ENCODE measurements around the gene TGM2. TPM values are rescaled to one million over a fixed set of nuclear protein-coding genes. Genes with fewer than 3 reads are reported as not detected.

TGM2 gene
- 408 and 561 TPM in 2 replicates for total RNA-seq

DNA sequence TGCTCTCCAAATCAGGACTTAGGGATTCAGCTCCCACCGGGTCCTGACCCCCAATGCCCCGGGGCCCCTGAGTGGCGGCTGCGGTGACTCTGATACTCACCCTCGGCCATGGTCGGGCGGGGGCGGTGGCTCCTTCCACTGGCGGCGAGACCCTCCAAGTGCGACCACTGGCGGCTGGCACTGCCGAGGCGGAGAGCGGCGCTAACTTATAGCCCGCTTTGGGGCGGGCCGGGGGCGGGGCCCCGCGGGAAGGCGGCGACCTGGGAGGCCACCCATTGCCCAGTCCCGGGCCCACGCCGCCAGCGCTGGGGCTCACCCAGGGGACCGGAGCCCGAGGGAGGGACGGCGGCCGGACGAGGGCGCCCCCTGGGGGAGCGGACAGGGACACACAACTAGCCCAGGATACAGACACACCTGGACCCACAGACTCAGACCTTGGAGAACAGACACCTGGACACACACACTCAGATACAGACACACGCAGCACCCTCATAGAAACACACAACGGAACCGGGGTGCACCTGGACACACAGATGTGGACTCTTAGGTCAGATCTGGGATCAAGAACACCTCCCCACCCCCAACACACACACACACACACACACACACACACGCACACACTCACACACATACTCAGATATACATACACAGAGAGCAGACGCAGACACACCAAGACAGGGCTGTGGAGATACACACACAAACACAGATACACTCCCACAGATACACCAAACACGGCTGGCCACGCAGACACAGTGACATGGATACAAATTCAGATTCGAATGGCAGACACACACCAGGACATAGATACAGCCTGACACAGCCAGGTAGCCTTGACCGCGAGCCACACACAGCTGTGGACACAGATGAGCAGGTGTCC lies at the start of gene TGM2:
Gene TGM2 (minus strand): TSS at position 182 of the 877 bp plus-strand sequence. CDS start 72 bp downstream, at position 110.
- peak in 1 of 2 donors; percentile 92 for DNase-seq (ENCODE audit: low read depth in 2 of 2)

DNA sequence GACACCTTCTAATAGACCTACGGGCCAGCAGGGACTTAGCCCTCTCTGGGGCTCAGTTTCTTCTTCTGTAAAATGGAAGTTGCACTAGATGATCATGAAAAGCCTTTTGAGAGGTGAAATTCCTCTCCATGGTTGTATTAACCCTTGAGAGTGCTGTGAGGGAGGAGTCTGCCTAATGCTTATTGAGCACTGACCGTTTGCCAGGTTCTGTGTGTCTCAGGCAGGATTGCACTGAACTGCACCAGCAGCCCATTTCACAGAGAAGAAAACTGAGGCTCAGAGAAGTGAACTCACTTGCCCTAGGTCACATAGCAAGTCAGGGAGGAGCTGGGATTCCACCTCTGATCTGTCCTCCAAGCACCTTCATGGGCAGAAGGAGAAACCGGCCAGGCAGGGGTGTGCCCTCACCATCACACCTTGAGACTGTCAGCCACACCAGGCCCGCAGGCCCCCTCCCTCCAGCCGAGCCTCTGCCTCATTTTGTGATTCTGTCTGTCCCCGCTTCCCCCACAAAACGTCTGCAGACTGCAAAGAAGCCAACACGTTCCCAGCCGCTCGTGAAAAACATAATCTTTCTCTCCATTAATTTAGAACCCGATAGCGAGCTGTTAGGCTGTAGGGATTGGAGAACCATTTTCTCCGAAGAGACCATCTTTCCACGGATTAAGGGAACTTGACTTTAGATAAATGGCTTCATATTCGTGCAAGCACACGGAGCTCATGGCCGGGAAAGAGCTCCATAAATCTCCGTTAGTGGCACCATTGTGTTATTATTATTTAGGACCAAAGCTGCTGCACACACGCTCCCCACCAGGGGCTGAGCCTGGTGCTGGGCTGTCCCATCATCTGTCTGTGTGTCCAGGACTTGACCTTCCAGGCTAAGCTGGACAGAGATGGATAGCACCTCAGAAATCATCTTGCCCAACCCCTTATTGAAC lies 49.5 kb upstream of the TGM2 start:
- DNase-seq (ENCODE audit: low read depth in 2 of 2): no peak

DNA sequence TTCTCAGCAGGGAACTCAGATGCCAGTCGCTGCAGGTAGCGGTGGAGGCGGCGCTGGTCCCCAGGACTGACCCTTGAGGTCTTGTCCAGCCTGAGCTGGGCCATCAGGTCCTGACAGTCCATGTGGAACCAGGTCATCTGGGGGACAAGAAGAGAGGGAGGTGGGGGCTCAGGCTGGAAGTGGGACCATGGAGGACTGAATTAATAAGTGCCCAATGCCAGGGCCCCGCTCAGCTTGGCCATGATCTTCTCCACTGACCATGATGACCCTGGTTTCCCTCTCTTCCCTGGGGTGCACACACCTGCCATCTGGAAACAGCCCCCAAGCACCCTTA lies 48.5 kb upstream of the TGM2 start:
- no peak for DNase-seq (ENCODE audit: low read depth in 2 of 2)

DNA sequence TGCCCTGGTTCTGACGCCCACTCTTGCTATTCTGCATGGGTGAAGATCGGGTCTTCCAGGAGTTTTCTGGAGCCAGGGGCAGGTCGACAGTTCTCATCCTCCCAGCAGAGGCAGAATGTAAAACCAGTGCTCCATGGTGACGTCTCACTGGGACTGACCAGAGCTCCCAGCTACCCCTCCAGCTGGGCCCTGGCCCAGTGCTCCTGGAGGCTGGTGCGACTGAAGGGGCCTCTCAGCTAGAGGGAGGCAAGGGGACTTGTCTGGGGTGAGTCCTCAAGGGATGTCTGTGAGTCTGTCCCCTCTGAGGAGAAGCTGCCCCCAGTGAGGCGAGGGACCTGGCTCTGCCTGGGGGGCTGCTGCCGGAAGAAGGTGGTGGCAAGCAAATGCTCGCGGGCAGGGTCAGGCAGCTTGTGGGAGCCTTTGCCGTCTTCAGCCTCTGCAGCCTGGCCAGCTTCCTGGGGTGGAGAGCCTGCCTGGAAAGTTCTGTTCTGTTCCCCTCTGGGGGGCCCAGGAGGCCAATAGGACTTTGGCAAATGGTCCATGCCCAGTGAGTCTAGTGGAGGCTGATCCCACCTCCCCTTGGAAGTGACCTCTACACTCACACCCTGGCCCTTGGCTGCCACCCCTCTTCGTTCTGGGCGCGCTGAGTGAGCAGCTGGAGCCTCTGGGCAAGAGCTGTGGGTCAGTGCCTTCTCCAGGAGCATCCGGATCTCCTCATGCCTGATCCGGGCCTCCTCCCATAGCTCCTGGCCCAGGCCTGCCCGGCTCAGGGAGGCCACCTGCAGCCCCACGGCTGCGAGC lies 47.9 kb upstream of the TGM2 start:
- DNase-seq (ENCODE audit: low read depth in 2 of 2): no peak

DNA sequence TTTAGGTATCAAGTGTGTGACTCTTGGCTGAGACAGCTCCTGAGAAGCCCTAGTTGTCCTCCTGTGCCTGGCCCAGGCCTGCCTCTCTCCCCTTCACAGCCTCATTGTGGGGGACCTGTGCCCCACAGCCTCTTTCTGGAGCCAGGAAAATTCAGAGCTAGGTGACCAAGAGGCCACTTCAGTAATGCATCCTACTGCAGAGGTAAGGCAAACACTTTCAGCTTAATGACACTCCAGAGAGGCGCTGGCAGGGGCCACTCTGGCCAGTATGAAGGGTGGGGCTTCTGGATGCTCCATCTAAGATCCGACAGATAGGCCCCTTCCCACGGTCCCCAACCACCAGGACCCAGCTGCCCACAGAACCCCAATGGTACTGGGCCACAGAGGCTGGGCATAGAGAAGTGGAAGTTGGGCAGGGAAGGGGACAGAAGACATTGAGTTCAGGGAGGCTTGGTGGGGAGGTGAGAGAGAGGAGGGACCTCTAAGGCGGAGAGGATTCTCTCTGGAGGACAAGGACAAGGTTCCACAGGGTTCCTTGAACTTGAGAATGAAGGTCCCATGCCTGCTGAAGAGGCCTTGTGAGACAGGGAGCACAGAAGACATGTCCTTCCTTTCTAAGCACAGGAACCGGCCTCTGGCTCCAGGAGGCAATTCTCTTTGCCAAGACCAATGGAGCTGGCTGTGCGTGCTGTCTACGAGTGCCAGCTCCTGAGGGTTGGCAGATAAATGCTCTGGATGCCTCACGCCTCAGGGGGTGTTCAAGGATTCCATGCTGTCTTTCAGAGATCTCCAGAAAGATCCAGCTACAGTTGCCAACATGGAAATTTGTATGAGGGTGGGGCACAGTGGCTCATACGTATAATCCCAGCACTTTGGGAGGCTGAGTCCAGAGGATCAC lies 46.4 kb upstream of the TGM2 start:
- DNase-seq (ENCODE audit: low read depth in 2 of 2): no peak

DNA sequence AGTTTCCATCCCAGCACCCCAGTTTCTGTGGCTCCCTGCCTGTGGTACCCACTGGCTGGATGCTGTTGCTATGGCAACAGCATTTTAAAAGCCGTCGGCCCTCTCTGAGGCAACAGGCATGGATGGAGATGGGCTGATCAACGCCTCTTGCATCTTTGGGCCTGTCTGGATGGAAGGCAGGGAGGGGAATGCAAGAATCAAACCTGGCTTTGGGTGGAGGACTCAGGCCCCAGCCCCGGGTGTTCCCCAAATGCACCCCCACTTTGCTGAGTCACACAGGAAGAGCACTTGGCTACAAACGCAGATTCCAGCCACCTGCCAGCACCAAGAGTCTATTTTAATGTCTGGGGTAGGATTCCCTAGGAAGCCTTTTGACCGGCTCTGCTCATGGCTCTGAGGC lies 45.7 kb upstream of the TGM2 start:
- no peak for DNase-seq (ENCODE audit: low read depth in 2 of 2)

DNA sequence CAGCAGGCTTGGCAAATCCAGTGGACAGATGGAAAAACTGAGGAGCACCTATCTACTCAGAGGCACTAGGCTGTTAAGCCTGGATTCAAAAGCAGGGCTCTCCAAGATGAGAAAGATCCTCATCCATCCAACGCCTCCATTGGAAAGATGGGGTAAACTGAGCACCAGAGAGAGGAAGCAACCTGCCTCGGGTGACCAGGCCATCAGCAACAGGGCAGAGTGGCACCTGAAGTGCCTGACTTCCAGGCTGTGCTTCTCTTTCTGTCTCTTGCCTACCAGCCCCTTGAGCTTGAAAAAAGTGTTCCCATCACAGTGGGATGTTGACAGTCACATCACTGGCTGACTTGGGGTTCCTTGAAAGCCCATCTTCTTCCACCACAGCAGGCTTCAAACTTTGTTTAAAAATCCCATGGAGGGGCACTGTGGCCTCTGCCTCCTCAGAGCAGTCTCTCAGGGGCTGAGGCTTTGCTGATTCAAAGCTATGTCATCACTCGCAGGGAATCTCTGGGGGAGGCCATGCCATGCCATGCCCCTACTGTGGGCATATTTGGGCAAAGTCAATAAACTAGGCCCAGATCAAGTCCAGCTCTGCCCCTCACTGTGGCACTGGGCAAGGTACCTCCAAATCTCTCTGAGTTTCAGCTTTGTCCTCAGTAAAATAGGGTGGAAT lies 44.8 kb upstream of the TGM2 start:
- DNase-seq (ENCODE audit: low read depth in 2 of 2): no peak

DNA sequence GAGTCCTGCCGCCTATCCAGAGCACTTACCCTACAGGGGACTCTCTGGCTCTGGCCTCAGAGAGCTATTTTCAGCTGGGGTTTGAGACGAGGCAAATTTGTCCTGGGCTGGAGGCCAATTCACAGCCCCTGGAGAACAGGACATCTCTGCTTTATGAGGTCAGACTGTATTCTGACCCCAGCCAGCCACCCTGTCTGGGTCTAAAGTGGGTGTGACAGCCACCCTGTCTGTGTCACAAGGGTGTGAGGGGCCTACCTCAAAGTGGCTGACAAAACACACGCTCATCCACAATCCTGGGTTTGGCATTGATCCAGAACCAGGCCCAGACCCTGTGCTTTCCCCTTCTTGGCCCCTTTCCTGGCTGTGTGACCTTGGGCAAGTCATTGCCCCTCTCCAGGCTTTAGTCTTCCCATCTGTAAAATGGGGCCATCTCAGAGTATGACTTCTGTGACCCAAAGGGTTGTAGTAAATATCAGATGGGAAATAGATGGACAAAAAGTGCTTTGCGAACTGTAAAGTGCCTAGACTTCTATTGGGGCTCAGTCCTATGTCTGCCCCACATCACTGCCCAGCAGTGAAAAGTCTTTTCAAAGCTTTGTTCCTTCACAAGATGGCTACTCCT lies 44.1 kb upstream of the TGM2 start:
- DNase-seq (ENCODE audit: low read depth in 2 of 2): no peak

DNA sequence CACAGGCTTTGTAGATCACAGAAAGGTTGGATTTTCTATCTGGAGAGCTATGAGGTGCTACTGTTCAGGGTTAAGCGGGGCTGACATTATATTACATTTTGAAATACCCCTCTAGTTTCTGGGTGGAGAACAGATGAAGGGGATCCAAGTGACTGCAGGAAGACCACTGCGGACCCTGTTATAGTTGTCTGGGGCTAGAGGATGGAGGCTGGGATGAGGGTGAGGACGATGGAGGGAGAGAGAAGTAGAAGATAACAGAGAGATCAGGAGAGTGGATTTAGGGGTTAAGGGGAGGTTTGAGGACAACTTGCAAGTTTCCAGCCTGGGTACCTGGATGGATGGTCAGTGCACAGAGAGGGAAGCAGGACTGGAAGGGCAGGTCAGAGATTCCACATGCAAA lies 43.5 kb upstream of the TGM2 start:
- no peak for DNase-seq (ENCODE audit: low read depth in 2 of 2)

DNA sequence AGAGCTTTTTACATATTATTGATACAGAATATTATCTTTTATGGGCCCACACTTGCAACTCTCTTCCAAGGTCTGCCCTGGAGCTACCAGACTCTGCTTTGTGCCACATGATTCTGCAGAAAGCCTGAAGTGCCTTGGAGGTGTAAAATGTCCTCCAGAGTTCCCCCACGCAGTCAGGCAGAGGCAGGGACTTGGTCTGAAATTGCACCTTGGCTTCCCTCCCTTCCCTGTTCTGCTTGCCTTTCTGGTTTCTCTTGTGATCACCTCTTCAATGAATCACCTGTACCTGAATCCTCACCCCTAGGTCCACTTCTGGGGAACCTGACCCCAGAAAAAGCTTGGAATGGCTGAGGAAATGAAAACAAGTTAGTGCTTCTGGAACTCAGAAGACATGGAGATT lies 43.0 kb upstream of the TGM2 start:
- no peak for DNase-seq (ENCODE audit: low read depth in 2 of 2)

DNA sequence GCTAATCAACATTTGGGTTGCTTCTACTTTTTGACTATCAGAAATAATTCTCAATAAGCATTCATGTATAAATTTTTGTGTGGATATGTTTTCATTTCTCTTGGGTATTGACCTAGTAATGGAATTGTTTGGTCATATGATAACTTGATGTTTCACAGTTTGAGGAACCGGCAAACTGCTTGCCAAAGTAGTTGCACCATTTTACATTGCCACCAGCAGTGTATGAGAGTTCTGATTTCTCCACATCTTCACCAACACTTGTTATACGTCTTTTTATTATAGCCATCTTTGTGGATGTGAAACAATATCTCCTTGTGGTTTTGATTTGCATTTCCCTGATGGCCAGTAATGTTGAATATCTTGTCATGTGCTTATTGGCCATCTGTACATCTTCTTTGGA lies 42.6 kb upstream of the TGM2 start:
- no peak for DNase-seq (ENCODE audit: low read depth in 2 of 2)

DNA sequence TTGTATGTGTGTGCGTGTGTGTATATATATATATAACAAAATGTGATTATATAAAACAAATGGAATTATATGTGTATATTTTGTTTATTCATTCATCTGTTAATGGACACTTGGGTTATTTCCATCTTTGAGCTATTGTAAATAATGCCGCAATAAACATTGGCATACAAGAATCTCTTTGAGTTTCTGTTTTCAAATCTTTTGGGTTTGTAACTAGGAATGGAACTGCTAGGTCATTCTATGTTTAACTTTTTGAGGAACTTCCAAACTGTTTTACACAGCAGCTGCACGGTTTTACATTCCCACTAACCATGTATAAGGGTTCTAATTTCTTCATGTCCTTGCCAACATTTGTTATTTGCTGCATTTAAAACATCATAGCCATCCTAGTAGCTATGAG lies 39.9 kb upstream of the TGM2 start:
- DNase-seq (ENCODE audit: low read depth in 2 of 2): no peak

DNA sequence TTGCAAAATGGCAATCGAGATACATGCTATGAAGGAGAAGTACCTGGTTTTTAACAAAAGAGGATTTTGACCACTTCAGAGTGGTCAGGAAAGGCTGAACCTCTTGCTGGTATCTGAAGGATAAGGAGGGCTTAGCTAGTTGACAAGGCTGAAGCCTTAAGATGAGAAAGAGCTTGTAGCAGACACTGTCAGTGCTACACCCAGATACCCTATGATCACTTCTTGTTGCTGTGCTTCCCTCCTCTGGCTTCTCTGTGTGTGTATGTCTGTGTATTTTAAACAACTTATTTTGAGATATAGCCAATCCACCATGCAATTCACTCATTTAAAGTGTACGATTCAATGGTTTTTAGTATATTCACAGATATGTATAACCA lies 38.9 kb upstream of the TGM2 start:
- no peak for DNase-seq (ENCODE audit: low read depth in 2 of 2)

DNA sequence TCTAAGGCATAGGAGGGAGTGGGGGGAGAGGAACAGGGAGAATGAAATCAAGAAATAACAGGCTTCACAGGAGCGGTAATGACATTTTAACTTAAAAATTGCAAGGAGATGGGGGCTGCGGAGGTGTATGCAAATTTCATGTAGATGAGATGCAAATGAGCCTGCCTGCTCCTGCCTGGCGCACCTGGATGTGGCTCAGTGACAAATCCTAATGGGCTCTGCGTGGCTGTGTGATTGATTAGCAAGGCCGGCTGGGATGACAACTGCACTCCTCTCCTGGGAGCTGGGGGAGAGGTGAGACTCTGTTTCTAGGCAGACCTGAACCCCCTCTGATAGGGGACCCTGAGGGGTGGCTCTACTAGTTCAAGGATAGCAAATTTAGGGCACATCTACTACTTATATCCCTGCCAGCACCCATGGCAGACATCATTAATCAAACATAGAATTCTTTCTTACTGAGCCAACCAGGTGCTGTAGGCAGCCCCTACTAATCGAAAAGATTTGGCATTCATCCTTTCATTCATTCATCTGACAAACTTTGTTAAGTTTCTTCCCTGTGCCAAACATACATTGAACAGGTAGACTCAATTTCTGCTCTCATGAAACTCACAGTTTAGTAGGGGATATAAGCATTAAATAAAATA lies 38.4 kb upstream of the TGM2 start:
- DNase-seq (ENCODE audit: low read depth in 2 of 2): no peak

DNA sequence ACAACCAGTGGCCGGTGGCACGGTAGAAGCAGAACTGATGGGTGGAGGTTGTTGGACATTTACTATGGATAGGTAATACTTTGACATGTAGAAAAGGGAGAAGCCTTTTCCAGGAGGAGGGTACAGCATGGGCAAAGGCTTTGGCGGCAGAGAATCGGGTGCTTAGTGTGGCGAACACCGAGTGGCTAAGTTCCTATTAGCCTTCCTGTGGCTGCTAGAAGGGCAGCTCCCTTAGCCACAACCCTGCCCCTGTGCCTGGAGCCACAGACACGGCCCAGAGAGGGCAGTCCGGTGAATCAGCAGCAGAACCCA lies 37.9 kb upstream of the TGM2 start:
- no peak for DNase-seq (ENCODE audit: low read depth in 2 of 2)

DNA sequence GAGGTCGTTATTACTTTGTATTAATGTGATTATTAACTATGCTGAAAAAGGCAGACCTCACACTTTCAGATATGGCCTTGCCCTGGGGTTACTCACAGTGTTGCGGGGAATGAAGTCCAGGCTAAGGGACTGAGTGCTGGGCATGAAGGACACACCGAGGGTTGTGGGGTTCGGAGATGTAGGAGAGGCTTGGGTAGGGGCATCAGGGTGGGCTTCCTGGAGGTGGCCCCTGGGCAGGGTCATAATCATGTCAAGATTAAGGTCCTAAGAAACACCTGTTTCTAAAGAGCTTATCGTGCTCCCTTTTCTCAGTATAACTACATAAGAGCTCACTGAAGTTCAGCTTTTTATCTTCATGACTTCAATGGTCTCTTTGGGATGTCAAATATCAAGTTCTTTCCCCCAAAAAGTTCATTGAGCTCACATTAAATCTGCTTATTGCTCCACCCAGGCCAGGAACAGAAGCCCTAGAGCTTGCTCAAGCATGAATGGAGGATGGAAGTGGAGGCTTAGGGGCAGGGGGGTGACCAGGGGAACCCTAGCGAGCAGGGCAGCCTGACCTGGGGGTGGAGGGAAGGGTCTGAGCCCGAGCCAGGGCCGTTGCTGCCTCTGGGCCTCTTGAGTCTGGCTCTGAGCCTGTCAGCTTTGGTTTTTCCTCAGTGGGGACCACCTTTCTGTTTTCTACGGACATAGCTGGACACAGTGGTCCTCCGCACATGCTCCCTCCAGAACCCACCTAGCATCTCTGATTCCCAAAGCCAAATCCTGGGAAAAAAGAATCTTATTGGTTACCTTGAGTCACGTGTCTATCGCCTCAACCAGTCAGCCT lies 37.3 kb upstream of the TGM2 start:
- no peak for DNase-seq (ENCODE audit: low read depth in 2 of 2)

DNA sequence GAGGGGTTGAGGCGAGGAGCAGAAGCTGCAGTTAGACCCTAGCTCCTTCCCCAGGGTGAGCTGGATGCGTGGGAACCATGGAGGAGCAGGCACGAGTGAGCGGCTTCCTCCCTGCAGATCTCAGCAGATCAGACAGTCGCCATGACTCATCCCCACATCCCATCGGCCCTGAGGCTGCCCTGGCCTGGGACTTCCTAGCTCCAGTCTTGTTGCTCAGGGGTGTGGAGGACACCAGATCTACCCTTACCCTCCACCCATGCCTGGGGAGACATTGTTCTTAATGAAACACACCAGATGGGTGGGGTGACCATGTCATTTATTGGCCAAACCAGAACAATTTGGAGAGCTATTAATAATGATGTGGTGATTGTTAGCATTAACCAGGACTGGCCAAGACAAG lies 36.3 kb upstream of the TGM2 start:
- peak in 1 of 2 donors; percentile 73 for DNase-seq (ENCODE audit: low read depth in 2 of 2)

DNA sequence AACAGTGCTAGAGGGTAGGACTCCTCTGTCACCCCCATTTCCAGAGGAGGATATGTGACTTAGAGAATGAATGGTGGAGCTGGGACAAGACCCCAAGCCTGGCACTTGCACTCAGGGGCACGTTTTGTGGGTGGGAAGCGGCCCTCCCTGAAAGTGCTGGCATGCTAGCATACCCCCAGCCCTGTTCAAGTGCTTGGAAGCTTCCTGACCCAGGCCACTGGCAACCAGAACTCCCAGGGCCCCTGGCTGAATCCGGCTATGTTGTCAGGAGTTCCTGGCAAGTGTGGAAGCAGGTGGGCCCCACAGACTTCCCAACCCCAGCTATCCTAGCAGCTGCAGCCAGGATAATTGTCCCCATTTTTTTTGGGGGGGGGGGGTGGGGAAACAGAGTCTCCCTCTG lies 35.6 kb upstream of the TGM2 start:
- no peak for DNase-seq (ENCODE audit: low read depth in 2 of 2)
